ENCODE results near the gene IFT20. TPM values are rescaled to one million over a fixed set of nuclear protein-coding genes. Genes with fewer than 3 reads are reported as not detected.

Gene IFT20
- total RNA-seq, 1 experiment from 2014 or later, result 25.4 TPM

- BruUV-seq (replicated peaks), result no TSS peak
- H3K9me3 ChIP-seq (ENCODE audit: control insufficient read depth, insufficient read depth, low read depth, low read length), result no peaks in the 10 kb centered on the region
- CTCF ChIA-PET, result no interaction called here
Observed at GRCh38 chr17:28306954-28307401, 28.3 kb downstream of the IFT20 start.

GRCh38 chr17:28298449-28298848, 36.8 kb downstream of the IFT20 start:
- no peaks in the 10 kb centered on the region for H3K36me3 ChIP-seq (ENCODE audit: control insufficient read depth, insufficient read depth, low read length)
- intact Hi-C loops (cut with micrococcal nuclease; ENCODE audit: unreplicated experiment), result no loop called here

More at GRCh38 chr17:28306954-28307401, 28.3 kb downstream of the IFT20 start:
- DNase-seq (ENCODE audit: low read depth, low spot score), result no peak
- ATAC-seq, result no peak
- H3K36me3 ChIP-seq (ENCODE audit: control insufficient read depth, insufficient read depth, low read length), result no peaks in the 10 kb centered on the region
- H3K27me3 ChIP-seq (ENCODE audit: control insufficient read depth, insufficient read depth, low read length), result no peaks in the 10 kb centered on the region
- no peaks in the 10 kb centered on the region for H3K4me1 ChIP-seq (ENCODE audit: control insufficient read depth, insufficient read depth, low read length)
- TF ChIP-seq, protein P1, sequence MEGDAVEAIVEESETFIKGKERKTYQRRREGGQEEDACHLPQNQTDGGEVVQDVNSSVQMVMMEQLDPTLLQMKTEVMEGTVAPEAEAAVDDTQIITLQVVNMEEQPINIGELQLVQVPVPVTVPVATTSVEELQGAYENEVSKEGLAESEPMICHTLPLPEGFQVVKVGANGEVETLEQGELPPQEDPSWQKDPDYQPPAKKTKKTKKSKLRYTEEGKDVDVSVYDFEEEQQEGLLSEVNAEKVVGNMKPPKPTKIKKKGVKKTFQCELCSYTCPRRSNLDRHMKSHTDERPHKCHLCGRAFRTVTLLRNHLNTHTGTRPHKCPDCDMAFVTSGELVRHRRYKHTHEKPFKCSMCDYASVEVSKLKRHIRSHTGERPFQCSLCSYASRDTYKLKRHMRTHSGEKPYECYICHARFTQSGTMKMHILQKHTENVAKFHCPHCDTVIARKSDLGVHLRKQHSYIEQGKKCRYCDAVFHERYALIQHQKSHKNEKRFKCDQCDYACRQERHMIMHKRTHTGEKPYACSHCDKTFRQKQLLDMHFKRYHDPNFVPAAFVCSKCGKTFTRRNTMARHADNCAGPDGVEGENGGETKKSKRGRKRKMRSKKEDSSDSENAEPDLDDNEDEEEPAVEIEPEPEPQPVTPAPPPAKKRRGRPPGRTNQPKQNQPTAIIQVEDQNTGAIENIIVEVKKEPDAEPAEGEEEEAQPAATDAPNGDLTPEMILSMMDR (IDR thresholded peaks at IDR 0.05), result no peak
- TF ChIP-seq TCF7L2 (IDR thresholded peaks at IDR 0.05; ENCODE audit: low read depth, low read length) (no peak), SIN3A (IDR thresholded peaks at IDR 0.05; ENCODE audit: borderline replicate concordance, insufficient read depth, low read depth, low read length) (no peak), POLR2AphosphoS5 (IDR thresholded peaks at IDR 0.05; ENCODE audit: low read depth, low read length) (no peak)
- TF ChIP-seq, protein P2, sequence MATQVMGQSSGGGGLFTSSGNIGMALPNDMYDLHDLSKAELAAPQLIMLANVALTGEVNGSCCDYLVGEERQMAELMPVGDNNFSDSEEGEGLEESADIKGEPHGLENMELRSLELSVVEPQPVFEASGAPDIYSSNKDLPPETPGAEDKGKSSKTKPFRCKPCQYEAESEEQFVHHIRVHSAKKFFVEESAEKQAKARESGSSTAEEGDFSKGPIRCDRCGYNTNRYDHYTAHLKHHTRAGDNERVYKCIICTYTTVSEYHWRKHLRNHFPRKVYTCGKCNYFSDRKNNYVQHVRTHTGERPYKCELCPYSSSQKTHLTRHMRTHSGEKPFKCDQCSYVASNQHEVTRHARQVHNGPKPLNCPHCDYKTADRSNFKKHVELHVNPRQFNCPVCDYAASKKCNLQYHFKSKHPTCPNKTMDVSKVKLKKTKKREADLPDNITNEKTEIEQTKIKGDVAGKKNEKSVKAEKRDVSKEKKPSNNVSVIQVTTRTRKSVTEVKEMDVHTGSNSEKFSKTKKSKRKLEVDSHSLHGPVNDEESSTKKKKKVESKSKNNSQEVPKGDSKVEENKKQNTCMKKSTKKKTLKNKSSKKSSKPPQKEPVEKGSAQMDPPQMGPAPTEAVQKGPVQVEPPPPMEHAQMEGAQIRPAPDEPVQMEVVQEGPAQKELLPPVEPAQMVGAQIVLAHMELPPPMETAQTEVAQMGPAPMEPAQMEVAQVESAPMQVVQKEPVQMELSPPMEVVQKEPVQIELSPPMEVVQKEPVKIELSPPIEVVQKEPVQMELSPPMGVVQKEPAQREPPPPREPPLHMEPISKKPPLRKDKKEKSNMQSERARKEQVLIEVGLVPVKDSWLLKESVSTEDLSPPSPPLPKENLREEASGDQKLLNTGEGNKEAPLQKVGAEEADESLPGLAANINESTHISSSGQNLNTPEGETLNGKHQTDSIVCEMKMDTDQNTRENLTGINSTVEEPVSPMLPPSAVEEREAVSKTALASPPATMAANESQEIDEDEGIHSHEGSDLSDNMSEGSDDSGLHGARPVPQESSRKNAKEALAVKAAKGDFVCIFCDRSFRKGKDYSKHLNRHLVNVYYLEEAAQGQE (IDR thresholded peaks at IDR 0.05; ENCODE audit: insufficient read depth in 1 of 2, low read depth in 2 of 2, low read length in 1 of 2), result no peak
- no peak overlapping the region for H3K27ac ChIP-seq (ENCODE audit: low read length)
- in situ Hi-C loops (cut with HindIII; ENCODE audit: low pct_unique_long_range_greater_than_20kb, low sequenced_read_pairs) (no loop called here), intact Hi-C loops (cut with micrococcal nuclease; ENCODE audit: unreplicated experiment) (no loop called here)
- H3K4me3 ChIP-seq (ENCODE audit: low read depth in 2 of 2, low read length in 2 of 2), result no peak overlapping the region
- POLR2A ChIA-PET, result no interaction called here

More at GRCh38 chr17:28298449-28298848, 36.8 kb downstream of the IFT20 start:
- DNase-seq (ENCODE audit: low read depth, low spot score), result no peak
- CTCF ChIA-PET, result no interaction called here
- H3K27me3 ChIP-seq (ENCODE audit: control insufficient read depth, insufficient read depth, low read length), result no peaks in the 10 kb centered on the region
- no peak overlapping the region for H3K4me3 ChIP-seq (ENCODE audit: low read depth in 2 of 2, low read length in 2 of 2)
- no peaks in the 10 kb centered on the region for H3K4me1 ChIP-seq (ENCODE audit: control insufficient read depth, insufficient read depth, low read length)
- ATAC-seq, result no peak
- no peak overlapping the region for H3K27ac ChIP-seq (ENCODE audit: low read length)
- no peaks in the 10 kb centered on the region for H3K9me3 ChIP-seq (ENCODE audit: control insufficient read depth, insufficient read depth, low read depth, low read length)
- TF ChIP-seq TCF7L2 (IDR thresholded peaks at IDR 0.05; ENCODE audit: low read depth, low read length) (no peak), POLR2AphosphoS5 (IDR thresholded peaks at IDR 0.05; ENCODE audit: low read depth, low read length) (no peak), SIN3A (IDR thresholded peaks at IDR 0.05; ENCODE audit: borderline replicate concordance, insufficient read depth, low read depth, low read length) (no peak)
- TF ChIP-seq, protein P2 (IDR thresholded peaks at IDR 0.05; ENCODE audit: insufficient read depth in 1 of 2, low read depth in 2 of 2, low read length in 1 of 2), result no peak
- TF ChIP-seq, protein P1 (IDR thresholded peaks at IDR 0.05), result no peak
- in situ Hi-C loops (cut with HindIII; ENCODE audit: low pct_unique_long_range_greater_than_20kb, low sequenced_read_pairs), result no loop called here
- BruUV-seq (replicated peaks), result no TSS peak
- POLR2A ChIA-PET, result no interaction called here
